Non-pigmented ciliary epithelial cell (primary cell): ENCODE measurements around the gene GATA2.

Experiments used
- DNase-seq: peaks from one replicate; pipeline ENCODE4 v3.0.0-alpha.2; 2010; ENCODE audit warnings: low read depth

GATA2 gene

DNA sequence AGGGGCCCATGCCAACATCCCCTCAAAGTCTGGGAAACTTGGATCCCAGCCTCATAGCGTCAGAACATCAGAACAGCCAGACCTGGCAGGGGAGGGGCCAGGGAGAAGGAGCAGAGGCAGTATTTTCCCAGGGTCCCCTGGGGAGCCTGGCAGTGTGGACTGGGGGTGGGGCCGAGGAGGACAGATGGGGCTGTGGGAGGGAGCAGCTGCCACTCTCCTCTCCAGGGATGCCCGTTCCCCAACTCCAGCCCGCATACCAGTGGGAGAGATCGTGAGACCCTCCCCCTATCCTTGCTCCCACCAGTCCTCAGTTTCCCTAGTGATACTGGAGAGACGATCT is 19.9 kb downstream of the GATA2 start:
- no peak for DNase-seq

DNA sequence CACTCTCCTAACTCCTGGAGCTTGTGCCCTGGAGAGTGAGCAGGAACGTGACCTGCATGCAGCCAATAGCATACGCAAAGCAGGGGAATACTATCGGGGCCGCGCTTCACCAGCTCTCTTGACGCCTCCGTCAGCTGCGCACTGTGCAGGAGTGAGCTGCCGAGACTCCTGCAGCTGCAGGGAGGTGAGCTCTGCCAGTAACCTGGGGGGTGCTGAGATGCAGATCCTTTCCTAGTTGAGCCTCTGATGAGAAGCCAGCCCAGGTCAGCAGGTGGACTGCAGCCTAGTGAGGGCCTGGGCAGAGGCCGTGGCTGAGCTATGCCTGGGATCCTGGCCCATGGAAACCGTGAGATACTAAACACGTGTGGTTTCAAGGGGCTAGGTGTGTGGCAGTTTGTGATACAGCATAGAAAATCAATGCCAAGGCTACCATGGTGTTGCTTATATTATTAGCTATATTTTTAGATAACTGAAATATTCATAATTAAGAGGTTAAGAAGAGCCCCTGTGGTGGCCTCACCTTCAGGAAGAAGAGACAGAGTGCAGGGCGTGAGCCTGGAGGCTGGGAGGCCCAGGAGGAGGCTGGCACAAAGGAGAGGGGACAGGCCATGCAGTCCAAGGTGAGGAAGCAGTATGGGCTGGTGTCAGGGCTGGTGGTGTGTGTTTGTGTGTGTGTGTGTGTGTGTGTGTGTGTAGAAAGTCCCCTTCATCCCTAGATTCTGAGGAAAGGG is 20.4 kb downstream of the GATA2 start:
- DNase-seq = no peak

DNA sequence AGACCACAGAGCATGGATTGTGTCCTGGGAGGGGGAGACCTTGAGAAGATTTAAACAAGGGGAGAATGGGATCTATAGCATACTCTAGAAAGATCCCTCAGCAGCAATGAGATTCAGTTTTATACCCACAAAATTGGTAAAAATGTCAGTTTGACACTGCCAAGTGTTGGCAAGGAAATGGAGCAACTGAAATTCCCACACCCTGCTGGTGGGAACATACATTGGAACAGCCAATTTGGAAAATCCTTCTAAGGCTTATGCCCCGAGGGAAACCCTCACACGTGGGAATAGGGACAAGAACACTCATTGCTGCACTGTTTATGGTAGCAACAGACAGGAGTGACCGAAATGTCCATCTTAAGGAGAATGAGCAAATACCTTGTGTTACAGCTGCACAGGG is 21.3 kb downstream of the GATA2 start:
- DNase-seq = no peak

DNA sequence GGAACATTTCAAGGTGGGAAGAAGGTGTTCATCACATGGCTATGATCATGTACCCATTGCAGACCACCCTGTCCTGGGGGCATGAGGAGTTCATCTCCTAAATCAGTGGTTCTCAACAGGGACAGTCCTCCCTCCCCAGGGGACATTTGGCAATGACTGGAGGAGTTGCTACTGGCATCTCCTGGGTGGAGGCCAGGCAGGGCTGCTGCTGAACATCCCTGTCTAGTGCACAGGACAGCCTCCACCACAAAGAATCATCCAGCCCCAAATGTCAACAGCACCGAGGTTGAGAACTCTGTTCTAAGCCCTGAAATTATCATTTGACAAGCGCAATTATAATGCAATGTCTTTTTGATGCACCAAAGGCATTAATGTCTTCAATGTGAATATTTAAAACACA is 21.9 kb downstream of the GATA2 start:
- no peak for DNase-seq

DNA sequence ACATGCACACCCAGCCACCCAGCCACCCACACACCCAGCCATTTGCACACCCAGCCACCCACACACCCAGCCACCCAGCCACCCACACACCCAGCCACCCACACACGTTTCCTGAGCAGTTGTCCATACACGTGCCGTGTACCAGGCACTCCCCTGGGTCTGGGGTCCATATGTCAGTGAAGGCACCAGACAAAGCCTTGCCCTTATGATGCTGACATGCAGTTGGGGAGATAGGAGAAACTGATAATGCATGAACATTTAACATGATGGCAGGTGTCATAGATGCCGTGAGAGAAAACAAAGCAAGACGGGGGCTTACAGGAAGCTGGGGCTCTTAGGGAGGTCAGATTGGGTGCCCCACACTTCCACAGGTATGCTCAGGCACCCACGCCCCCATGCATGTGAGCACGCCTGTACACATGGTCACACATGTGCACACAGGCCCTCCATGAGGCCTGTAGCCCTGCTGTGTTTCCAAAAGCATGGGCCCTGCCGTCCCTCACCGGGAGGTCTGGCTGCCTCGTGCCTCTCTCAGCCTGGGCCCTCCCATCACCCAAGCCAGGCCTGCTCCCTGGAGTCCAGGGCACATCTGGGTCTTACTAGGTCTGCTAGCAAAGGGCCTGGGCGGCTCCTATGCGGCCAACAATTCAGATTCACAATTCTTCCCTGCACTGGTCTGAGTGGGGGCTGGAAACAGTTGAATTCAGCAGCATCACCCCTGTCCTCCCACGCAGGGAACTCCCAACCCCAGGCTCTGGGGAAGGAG is 22.7 kb downstream of the GATA2 start:
- no peak for DNase-seq

DNA sequence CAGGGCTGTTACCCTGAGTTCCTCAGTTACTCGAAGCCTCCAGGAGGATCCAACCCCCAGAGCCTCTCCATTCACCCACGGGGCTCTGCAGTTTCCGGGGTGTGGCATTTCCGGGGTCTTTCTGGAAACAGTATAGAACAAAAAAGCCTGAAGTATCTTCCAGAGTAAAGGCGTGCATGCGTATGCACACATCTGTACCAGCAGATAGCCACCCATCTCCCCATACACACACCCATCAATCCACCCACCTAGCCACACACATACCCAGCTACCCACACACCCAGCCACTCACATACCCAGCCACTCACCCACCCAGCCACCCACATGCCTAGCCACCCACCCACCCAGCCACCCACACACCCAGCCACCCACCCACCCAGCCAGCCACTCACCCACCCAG is 23.4 kb downstream of the GATA2 start:
- no peak for DNase-seq

DNA sequence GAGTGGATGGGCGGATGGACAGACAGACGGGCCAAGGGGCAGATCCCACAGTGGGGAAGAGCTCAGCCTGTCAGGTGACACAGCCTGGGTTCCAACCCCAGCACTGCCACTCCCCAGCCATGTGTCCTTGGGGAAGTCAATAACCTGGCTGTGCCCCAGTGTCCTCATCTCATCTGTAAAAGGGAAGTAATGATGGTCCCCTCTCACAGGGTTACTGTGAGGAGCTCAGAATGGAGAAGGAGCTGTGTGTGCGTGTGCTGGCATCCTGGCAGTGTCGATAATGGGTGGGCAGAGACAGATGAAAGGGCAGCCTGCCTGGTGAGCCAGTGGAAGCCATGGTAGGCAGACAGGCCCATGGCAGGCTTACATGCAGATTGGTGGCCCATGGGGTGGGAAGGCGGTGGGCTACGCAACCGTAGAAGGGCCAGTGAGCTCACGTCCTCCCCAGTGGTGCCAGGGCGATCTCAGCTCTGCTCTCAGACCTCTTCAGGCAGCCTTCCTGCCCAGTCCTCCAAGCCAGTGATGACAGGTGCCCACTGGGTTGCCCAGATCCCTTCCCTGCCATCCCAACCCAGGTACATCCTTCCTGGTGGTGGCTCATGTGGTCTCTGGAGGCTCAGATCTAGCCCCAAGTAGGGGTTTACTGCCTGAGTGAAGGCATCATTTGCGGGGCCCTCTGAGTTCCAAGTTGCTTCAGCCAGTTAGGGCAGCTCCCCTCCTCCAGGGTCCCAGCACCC is 24.0 kb downstream of the GATA2 start:
- DNase-seq = no peak

DNA sequence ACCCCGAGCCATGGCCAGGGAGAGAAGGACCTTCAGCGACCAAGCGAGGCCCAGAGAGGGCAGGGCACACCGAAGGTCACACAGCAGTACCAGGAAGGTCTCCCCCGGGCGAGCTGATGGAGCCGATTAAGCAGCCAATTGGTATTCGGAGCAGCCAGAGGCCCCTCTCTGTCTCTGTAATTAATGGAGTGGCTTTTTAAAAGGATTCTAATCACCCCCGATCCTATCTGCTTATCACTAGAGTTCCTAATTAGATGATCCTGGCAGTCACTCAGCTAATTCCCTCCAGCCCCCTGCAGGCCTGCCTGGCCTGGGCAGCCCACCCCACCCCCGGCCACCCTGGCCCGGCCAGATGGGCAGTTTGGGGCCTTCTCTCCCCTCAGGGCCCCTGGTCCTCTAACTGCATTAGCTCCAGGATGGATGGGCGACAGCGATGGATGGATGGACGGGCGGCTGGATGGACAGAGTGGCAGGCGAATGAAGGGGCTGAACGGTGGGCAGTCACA is 24.7 kb downstream of the GATA2 start:
- DNase-seq = no peak

DNA sequence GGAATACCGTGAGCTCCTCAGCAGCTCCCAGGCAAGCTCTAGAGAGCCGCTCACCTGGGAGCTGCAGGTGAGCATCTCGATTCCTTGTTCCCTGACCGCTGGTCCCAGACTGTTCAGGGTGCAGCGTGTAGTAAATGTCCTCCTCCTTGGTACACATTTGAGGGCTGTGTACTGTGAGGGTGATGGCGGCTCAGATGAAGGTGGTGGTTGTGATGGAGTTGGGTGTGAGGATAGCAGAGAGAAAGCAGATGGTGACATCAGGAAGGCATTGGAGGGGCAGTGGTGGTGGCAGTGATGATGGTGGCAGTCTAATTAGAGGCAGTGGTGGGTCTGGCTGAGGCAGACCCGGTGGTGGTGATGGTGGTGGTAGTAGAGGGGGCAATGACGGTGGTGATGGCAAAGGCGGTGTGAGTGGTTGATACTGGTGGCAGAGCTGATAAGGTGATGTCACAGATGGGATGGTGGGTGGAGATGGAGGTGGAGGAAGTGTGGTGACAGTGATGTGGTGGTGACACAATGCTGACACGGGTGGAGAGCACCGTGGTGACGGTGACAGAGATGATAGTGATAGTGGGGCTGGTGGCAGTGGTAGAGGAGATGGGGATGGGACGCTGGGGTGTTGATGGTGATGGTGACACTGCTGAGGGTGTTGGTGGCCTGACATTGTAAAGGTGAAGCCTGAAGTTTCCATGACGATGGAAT is 26.0 kb downstream of the GATA2 start, which contains the start of gene DNAJB8:
TSS of gene DNAJB8 (minus strand) at position 51 of the 702 bp plus-strand sequence. CDS start 3,645 bp downstream, outside the sequence.
- no peak for DNase-seq

DNA sequence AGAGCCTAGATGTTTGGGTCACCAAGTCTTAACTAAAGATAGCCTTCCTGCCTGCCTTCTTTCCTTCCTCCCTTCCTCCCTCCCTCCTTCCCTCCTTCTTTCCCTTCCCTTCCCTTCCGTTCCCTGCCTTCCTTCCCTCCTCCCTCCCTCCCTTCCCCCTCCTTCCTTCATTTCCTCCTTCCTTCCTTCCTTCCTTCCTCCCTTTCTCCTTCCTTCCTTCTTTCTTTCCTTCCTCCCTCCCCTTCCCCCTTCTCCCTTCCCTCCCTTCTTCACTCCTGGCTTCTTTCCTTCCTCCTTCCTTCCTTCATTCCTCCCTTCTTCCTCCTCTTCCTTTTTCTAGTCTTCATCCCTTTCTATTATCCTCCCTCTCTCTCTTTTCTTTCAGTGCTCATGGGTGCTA is 28.3 kb downstream of the GATA2 start:
- no peak for DNase-seq

DNA sequence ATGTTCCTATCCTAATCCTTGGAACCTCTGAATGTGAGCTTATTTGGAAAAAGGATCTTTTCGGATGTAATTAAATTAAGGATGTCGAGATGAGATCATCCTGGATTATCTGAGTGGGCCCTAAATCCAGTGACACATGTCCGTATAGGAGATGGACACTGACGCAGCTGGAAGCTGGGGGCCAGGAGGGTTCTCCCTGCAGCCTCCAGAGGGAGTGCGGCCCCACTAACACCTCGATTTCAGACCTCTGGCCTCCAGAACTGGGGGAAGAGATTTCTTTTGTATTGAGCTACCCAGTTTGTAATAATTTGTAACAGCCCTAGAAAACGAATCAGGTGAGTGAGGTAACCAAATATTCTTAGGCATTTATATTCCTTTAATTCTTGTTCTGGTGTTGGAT is 28.8 kb downstream of the GATA2 start:
- DNase-seq = no peak

DNA sequence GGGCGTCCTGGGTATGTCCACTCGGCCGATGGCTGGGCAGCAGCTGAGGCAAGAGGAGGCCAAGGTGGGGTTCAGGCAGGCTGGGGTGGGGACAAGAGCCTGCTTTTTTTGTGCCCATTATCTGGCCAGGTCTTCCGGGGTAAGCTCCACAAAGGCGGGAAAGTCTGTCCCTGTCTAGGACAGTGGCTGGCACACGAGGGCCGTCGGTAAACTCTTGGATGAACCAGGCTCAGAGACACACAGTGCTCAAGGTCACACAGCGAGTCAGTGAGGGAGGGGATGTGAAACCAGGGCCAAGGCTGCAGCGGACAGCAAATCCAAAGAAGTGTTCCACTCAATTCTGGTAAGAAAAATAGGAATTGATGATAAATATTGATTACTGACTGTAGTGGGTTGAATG is 29.2 kb downstream of the GATA2 start:
- no peak for DNase-seq

DNA sequence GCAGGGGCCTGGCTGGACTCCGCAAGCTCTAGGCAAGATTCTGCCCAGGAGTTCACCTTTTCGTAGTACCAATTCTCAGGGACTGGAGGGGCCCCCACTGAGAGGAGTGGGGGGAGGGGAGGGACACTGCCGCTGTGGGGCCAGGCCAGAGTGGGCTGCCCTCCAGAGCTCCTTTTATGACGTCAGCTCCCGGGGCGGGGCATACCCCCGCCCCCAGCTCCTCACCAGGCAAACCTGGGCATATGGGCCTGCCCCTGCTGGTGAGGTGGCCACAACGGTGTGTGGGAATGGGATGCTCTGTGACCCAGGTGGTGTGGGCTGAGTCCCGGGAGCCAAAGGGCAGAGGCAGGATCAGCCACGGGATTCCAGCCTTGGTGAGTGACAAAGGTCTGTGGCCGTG is 29.6 kb downstream of the GATA2 start:
- no peak for DNase-seq

DNA sequence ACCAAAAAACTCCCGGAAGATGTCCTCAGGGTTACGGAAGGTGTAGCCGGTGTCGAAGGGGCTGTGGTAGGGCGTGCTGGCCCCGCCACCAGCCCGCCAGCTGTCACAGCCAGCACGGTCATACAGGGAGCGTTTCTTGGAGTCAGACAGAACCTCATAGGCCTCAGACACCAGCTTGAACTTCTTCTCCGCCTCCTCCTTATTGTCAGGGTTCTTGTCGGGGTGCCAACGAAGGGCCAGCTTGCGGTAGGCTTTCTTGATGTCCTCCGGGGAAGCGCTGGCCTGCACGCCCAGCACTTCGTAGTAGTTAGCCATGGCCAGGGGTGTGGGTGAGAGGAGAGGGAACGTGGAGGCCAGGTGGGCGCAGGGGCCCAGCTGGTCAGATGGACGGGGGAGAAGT is 30.1 kb downstream of the GATA2 start:
- no peak for DNase-seq

DNA sequence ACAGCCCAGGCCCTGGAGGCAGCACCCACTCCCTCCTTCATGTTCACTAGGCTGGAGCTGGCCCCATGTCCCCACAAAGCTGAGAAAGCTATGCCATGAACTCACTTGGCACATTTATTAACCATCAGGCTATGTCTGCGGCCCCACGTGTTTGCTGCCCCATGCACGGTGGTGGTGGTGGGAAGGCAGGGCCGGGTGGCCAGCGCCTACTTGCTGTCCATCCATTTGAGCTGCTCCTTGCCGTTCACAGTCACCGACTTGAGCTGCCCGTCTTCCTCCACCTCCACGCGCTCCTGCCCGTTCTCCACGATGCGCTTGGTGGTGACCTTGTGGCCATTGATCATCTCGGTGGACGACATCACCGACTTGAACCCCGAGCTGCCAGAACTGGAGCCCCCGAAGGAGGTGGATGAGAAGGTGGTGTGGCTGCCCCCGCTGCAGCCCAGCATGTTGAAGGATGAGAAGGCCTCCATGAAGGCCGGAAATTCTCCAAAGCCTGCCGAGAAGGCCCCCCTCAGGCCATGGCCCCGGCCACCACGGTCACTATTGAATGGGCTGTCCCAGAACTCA is 30.6 kb downstream of the GATA2 start:
- no peak for DNase-seq

DNA sequence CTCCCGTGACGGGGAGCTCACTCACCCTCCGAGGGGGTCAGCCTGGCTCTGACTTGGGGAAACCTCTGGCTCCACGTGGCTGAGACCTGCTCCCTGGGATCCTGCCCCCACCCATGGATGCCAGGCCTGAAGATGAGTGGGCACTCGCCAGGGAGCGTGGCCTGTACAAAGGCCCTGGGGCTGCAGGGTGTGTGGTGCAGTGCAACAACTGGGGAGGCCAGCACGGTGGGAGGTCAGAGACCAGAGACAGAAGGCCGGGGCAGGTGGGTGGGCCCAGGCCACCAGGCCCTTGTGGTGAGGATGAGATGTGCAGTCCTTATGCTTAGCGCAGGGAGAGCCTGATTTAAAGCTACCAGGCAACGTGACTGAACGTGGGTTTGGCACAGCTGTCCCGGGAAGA is 31.3 kb downstream of the GATA2 start:
- no peak for DNase-seq

DNA sequence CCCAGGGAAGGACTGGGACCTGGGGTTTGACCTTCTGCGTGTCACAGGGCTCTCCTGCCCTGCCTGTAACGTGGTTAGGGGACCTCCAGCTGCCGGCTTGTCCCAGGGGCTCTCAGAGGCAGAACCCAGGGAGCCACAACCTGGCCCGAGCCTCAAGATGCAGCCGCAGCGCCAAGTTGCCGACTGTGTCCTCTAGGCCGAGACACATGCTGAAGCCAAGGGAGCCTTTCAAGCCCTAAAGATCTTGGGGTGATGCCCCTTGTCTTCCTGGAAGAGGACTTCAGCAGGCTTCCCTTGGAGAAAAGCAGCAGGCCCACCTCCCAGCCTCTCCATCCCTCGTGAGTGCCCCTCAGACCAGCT is 33.6 kb downstream of the GATA2 start:
- DNase-seq = no peak

DNA sequence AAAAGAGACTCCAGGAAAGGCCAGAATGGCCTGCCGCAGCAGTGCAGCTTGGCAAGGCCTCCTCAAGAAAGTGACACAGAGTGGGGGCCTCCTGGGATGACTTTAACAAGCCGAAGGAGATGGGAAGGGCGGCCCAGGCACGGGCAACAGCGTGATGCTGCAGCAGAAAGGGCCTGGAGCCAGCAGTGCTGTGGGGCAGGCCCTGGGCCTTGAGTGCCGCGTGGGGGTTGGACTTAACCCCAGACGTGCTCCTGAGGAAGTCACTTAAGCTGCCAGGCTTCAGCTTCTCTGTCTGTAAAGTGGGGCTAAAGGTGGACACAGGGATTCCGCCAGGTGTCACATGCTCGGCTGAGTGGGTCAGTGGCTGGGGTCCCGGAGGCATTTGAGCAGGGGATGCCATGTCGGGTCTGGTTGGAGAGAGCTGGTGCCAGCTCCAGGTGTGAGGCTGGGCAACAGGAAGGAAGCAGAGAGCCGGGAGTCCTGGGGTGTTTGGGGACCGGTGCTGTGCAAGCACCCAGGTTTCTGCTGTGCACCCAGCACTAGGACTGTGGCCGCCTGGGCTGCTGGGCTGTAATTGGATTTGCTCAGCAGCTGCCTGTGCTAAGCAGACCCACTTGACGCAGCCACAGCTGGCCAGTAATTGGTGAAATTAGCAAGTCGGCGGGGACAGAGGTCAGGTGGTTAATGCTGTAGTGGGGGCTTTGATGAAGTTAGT is 34.1 kb downstream of the GATA2 start:
- no peak for DNase-seq

DNA sequence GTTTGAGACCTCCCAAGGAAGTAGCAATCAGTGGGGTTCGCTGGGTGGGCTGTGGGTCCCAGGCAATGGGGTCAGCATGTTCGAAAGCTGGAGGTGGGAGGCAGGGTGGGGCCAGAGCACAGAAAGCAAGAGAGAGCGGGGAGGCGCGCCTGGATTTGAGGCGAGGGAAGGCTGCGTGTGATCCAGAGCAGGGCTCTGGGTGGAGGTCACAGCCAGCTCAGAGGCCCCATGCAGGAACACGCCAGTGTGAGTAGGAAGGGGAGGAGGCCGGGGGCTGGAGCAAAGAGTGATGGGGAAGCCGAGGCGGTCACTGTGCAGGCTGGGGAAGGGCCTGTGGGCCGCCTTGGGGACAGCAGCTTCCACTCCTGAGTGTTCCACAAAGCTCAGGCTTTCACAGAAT is 35.1 kb downstream of the GATA2 start:
- DNase-seq = no peak

DNA sequence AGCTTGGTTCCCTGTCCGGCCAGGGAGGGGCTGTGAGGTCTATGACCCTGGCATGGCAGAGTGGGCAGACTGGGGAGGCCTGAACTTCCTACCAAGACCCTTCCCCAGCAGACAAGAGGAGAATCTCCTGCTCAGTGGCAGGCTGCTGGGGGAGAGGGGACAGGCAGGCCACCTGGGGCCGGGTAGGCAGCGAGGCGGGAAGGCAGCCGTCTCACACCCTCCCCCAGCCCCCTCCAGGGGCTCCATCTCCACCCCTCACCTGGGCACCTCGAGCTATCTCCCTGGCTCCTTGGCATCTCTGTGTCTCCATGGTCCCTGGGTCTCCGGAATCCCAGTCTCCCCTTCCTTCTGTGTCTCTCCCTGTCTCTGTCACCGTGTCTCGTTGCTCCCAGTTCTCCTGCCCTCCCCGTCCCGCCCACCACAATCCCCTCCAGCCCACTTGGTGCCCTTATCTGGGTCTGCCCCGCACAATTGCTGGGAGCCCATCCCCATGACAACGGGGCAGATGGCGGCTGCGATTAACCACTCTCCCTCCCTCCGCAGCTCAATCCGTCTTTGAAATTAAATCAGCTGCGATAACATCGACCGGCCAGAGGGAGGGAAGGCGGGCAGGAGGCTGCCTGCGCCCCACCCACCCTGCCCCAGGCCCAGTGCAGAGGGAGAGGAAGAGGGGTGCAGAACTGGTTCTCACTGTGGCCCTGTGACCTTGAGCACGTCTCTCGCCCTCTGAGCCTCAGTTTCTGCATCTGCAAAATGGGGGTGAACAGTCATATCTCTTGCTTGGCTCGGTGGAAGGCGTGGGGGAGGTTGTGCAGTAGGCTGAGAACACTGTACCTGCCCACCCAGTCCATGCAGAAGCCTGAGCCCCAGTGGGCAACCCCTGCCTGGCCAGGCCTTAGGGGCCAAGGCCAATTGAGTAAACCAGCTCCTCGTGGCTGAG is 36.0 kb downstream of the GATA2 start:
- no peak for DNase-seq
